HUES6 (cell line): Measurements from ENCODE around the gene ANTXR1.

ENCODE experiments used
- H3K27ac ChIP-seq: 2 replicates; pipeline ENCODE4 v1.7.0; 2013; ENCODE audit warnings: low read depth, mild to moderate bottlenecking, low read length, inconsistent platforms
- H3K27me3 ChIP-seq: 2 replicates; pipeline ENCODE4 v1.6.1; 2013; ENCODE audit warnings: low read length; ENCODE audit not compliant: control insufficient read depth, insufficient read depth
- H3K36me3 ChIP-seq: 2 replicates; pipeline ENCODE4 v1.6.1; 2013; ENCODE audit warnings: low read length; ENCODE audit not compliant: control insufficient read depth, insufficient read depth
- H3K4me1 ChIP-seq: 2 replicates; pipeline ENCODE4 v1.6.1; 2013; ENCODE audit warnings: low read length; ENCODE audit not compliant: control insufficient read depth, insufficient read depth
- H3K4me3 ChIP-seq: 2 replicates; pipeline ENCODE4 v1.5.1; 2013; ENCODE audit warnings: low read depth, low read length
- H3K9ac ChIP-seq: one replicate; pipeline ENCODE4 v1.6.1; 2013; ENCODE audit warnings: mild to moderate bottlenecking, low read length
- H3K9me3 ChIP-seq: 2 replicates; pipeline ENCODE4 v1.6.1; 2013; ENCODE audit warnings: low read depth, low read length; ENCODE audit not compliant: control insufficient read depth, insufficient read depth

The ANTXR1 gene

DNA sequence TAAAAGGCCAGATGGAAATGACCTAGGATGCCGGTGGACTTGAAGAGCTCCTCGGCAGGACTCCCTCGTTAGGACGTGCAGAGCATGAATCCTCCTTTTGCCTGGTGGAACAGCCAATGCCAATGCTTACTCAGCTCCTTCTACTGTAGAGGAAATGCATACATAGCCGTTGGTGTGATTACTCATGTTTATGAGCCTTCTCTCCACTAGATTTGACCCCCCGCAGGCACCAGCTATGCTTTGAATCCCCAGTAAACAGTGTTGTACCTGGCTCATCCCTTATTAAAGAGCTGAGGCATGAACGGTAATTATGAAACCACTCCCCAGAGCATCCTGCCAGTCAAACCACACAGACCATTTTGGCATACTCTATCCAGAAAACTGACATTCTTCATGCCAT, 172.8 kb downstream of the ANTXR1 start:
- no peak overlapping the region for H3K27ac ChIP-seq
- H3K4me3 ChIP-seq: no peak overlapping the region
- peaks cover 31% of the 10 kb centered on the region for H3K36me3 ChIP-seq
- H3K4me1 ChIP-seq: peaks cover 14% of the 10 kb centered on the region
- H3K9ac ChIP-seq: no peak overlapping the region
- no peaks in the 10 kb centered on the region for H3K9me3 ChIP-seq
- no peaks in the 10 kb centered on the region for H3K27me3 ChIP-seq

DNA sequence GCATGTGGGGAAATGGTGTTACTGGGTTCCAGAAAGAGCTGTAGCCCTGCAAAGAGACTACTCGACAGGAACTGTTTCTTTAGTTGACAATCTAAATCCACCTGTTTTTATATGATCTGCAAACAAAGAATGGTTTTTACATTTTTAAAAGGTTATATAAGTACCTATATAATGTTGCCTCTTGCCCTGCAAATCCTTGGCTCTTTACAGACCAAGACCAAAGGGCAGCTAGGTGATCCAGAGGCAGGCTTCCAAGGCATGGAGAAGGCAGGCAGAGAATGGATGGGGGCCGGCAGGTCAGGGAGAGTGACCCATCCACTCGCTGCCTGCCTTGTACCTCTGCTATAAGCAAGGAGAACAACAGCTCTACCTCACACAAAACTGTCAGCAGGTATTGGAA, 173.6 kb downstream of the ANTXR1 start:
- Histone ChIP-seq H3K27ac (no peak overlapping the region), H3K9me3 (no peaks in the 10 kb centered on the region), H3K9ac (no peak overlapping the region), H3K27me3 (no peaks in the 10 kb centered on the region), H3K36me3 (peaks cover 30% of the 10 kb centered on the region), H3K4me1 (peaks cover 15% of the 10 kb centered on the region), H3K4me3 (no peak overlapping the region)

DNA sequence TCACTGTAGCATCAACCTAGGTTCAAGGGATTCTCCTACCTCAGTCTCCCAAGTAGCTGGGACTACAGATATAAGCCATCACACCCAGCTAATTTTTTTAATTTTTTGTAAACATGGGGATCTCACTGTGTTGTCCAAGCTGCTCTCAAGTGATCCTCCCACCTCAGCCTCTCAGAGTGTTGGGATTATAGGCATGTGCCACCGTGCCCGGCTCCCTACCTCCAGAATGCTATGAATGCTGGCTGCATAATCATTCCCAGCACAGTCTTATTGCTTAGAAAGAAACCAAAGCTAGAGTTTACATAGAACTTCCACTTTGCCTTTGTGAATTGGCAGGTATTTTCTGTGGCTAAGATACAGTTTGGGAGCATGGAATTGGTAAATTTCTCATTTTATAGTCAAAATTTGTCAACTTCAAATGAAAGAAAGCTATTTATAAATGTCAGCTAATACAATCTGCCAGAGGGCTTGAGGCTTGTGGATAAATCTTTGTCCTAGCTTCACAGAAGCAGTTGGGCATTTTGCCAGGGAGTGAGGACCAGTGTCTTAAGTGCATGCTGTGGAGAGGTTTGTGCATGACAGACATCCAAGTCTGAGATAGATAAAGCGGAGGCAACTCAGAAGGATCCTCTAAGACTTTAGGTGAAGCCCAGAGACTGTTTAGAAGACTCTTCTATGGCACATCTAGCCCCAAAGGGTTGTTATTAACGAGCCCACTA, 175.4 kb downstream of the ANTXR1 start:
- H3K4me3 ChIP-seq: no peak overlapping the region
- peaks cover 22% of the 10 kb centered on the region for H3K36me3 ChIP-seq
- no peak overlapping the region for H3K9ac ChIP-seq
- H3K4me1 ChIP-seq: peaks cover 15% of the 10 kb centered on the region
- H3K27me3 ChIP-seq: no peaks in the 10 kb centered on the region
- no peak overlapping the region for H3K27ac ChIP-seq
- no peaks in the 10 kb centered on the region for H3K9me3 ChIP-seq

DNA sequence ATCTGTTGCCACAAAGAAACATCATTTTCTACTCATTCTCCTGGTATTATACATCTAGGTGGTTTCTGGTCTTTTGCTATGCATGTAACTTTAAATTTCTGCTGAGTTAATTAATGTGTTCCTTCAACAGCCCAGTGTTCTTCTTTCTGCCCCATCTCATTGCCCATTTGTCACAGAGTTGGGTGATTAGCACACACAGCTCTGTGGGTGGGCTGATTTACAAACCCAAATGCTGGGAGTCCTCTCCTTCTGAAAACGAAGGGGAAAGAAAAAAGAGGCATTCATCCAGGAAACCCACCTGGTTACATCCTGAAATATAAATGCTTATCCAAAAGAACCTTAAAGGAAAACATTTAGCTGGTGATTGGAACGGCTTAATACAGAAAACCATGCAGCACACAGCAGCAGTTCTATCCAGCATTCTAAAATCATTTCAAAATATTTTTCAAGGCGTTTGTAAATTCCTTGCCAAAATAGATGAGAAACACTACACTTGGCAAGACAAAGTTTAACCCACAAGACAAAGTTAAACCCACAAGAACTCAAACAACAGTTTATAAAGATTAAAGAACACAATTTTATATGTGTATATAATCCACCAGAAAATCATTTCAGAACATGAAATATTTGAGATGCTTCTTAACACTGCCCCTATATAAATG, 177.9 kb downstream of the ANTXR1 start:
- H3K27me3 ChIP-seq: no peaks in the 10 kb centered on the region
- no peaks in the 10 kb centered on the region for H3K9me3 ChIP-seq
- H3K27ac ChIP-seq: no peak overlapping the region
- peaks cover 9% of the 10 kb centered on the region; the same call in 1 of the 2 replicates for H3K36me3 ChIP-seq
- H3K9ac ChIP-seq: no peak overlapping the region
- H3K4me1 ChIP-seq: peaks cover 15% of the 10 kb centered on the region
- no peak overlapping the region for H3K4me3 ChIP-seq

DNA sequence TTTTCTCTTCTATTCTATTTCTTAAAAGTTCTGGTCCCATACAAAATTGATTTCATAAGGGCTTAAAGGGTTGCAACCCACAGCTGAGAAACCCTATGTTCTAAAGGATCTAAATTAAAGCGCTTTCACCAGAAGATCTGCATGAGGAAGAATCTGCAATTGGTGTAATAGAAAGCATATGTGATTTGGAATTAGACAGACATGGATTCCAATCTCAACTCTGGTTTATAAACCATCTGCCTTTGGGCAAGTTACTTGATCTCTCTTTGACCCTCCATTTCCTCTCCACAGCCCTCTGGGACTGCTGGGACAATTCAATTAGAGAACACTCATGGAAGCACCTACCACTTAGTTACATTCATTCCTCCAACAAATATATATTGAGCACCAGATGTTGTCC, 178.7 kb downstream of the ANTXR1 start:
- H3K4me1 ChIP-seq: peaks cover 15% of the 10 kb centered on the region
- no peaks in the 10 kb centered on the region for H3K27me3 ChIP-seq
- no peak overlapping the region for H3K27ac ChIP-seq
- H3K9ac ChIP-seq: no peak overlapping the region
- H3K36me3 ChIP-seq: peaks cover 9% of the 10 kb centered on the region; the same call in 1 of the 2 replicates
- no peak overlapping the region for H3K4me3 ChIP-seq
- H3K9me3 ChIP-seq: no peaks in the 10 kb centered on the region

DNA sequence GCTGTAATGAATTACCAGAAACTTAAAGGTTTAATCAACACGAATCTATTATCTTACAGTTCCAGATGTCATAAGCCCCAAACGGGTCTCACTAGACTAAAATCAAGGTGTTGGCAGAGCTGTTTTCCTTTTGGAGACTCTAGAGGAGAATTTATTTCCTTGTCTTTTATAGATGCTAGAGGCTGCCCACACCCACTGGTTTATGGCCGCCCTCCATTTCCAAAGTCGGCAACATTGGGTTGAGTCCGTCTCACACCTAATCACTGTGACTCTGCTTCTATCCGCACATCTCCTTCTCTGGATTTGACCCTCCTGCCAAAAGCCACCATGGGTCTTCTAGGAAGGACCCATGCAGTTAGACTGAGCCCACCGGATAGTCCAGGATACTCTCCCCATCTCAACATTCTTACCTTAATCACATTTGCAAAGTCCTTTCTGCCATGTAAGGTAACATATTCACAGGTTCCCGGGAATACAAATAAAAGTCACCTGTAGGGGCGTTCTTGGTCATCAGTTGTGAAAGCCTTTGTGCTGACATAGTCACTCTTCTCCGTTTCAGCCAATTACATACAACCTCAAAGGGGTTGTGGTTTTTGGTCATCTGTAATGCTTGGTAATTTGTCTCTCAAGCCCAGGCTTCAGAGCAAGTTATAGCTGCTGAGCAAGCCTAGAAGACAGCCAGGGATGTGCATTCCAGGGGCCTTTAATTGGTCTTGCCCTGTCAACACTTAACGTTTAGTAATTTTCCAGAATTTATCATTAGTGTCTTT, 179.4 kb downstream of the ANTXR1 start:
- Histone ChIP-seq H3K27ac (no peak overlapping the region), H3K36me3 (peaks cover 11% of the 10 kb centered on the region; the same call in 1 of the 2 replicates), H3K9ac (no peak overlapping the region), H3K9me3 (no peaks in the 10 kb centered on the region), H3K4me1 (peaks cover 15% of the 10 kb centered on the region), H3K4me3 (no peak overlapping the region), H3K27me3 (no peaks in the 10 kb centered on the region)

DNA sequence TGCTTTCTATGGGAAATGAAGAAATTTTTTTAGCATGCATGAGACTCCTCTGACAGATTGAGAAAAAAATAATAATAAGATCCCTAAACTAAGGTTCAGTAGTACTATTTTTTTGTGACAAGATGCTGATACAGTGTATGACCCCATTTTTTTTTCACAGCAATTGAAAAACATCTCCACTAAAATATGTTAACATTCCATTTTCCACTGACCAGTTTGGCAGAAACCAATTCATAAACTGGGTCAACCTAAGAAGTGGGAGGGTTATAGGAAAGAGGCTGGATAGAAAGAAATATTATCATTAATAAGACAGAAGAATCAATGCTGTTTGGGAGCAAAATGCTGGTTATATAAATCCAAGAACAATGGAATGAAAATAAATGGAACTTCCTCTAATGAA, 182.7 kb downstream of the ANTXR1 start:
- H3K27ac ChIP-seq: no peak overlapping the region
- H3K4me1 ChIP-seq: peaks cover 6% of the 10 kb centered on the region
- no peaks in the 10 kb centered on the region for H3K27me3 ChIP-seq
- H3K9ac ChIP-seq: no peak overlapping the region
- H3K9me3 ChIP-seq: no peaks in the 10 kb centered on the region
- peaks cover 13% of the 10 kb centered on the region; the same call in 1 of the 2 replicates for H3K36me3 ChIP-seq
- H3K4me3 ChIP-seq: no peak overlapping the region

DNA sequence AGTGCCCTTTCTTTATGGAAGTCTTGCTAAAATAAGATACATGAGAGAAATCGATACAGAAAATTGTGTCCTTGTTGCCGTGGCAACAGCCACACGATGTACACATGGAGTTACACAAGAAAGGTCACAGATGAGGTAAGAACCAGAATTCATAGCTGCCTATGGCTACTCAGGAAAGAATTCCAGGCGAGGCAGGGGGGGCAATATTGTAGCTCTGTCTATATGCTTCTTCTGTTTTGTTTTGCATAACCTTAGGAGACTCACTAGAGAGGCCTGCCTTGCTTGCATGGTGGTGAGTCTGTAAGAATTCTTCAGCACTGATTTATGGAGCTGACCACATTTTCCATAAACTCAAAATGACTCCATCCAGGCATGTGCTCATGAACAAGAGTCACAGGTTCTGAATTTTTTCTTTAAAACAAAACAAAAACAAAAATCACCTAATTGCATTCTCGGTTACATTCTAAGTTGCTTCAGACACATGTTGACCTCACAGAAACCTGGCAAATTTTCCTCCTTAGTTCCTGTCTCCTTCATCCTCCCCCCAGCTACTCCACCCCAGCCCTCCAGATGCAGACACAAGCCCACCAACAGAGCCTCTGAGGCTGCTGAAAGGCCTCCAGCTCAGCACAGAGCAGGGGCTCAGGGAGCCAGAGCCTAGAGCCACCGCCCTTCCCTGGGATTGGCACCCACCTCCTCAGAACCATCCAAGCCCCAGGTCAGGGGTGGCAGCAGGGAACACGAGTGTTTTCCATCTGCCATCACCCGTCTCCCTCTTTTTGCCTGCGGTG, 183.5 kb downstream of the ANTXR1 start:
- H3K36me3 ChIP-seq: peaks cover 13% of the 10 kb centered on the region; the same call in 1 of the 2 replicates
- no peaks in the 10 kb centered on the region for H3K9me3 ChIP-seq
- no peaks in the 10 kb centered on the region for H3K4me1 ChIP-seq
- H3K27ac ChIP-seq: no peak overlapping the region
- no peak overlapping the region for H3K4me3 ChIP-seq
- H3K27me3 ChIP-seq: no peaks in the 10 kb centered on the region
- H3K9ac ChIP-seq: no peak overlapping the region

DNA sequence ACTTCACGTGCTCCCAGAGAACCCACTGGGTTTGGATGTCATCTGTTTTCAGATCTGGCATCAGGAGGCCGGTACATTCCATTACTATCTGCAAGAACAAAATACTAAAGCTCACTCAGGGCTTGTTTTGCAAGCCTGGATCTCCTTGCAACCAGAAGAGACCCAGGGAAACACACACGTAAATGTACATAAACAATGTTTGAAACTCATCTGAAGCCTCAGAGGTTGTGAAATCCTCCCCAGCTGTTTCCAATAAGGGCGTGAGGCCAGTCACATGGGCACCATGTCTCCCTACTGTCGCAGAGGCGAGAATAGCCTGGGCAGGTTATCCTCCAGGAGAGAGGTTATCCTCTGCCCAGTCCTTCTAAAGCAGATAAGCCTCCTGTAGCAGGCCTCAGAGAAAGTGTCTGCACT, 187.1 kb downstream of the ANTXR1 start:
- no peak overlapping the region for H3K9ac ChIP-seq
- no peaks in the 10 kb centered on the region for H3K27me3 ChIP-seq
- H3K27ac ChIP-seq: no peak overlapping the region
- H3K36me3 ChIP-seq: peaks cover 7% of the 10 kb centered on the region; the same call in 1 of the 2 replicates
- H3K4me3 ChIP-seq: no peak overlapping the region
- no peaks in the 10 kb centered on the region for H3K4me1 ChIP-seq
- no peaks in the 10 kb centered on the region for H3K9me3 ChIP-seq

DNA sequence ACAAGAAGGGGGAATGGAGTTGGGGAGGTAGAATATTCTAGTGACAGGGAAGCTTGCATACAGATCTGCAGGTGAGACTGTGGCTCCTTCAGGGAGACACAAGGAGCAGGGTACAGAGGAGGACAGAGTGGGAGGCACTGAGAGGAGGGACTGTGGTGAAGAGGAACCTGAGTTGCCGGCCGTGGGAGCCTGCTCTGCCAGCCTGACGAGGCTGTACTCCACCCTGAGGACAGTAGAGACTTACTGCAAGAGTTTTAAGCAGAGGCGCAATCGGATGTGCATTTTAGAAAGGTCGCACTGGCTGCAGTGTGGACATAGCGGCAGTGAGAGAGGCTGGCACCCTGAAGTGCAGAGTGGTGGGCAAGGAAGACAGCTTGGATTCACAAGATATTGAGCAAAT, 188.3 kb downstream of the ANTXR1 start:
- Histone ChIP-seq H3K36me3 (peaks cover 5% of the 10 kb centered on the region; the same call in 1 of the 2 replicates), H3K9me3 (no peaks in the 10 kb centered on the region), H3K4me1 (no peaks in the 10 kb centered on the region), H3K27me3 (no peaks in the 10 kb centered on the region), H3K4me3 (no peak overlapping the region), H3K9ac (no peak overlapping the region), H3K27ac (no peak overlapping the region)
